GM19372 (cell line): ENCODE results near the gene UBIAD1.

ENCODE experiments used
- ATAC-seq: cut with Tn5 transposase; IDR thresholded peaks from one replicate; pipeline ENCODE4 v1.9.1; 2021; ENCODE audit warnings: mild to moderate bottlenecking, low read depth, moderate library complexity; ENCODE audit not compliant: unreplicated experiment

Gene UBIAD1

DNA sequence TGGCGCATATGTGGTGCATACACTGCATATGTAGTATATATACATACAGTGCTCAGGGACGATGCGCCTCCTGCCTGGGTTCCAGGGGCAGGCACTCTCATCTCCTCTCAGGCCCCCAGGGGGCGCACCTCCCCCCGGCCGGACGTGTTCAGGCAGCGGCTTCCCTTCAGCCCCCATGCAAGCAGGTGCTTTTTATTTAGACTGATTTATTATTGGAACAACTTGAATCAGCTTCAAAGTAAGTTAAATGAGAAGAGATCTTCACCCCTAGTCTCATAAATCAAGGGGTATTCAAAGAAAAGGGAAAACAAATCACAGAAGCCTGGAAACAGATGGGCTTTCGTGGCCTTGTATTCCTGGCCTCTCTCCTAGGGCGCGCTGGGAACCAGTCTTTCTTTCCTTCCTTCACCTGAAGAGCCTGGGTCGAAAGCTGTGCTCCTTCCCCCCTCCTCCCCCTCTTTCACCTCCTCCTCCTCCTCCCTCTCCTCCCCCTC lies 64.6 kb downstream of the UBIAD1 start:
- ATAC-seq = no peak
